ENCODE measurements around the gene LSM2. TPM values are rescaled to one million over a fixed set of nuclear protein-coding genes. Genes with fewer than 3 reads are reported as not detected.

The LSM2 gene
- 52.1 to 67.9 TPM (median 59.7 TPM) in 5 replicates for total RNA-seq (2022; extraction: Qiagen RNA extraction; ENCODE audit: low read depth)

DNA sequence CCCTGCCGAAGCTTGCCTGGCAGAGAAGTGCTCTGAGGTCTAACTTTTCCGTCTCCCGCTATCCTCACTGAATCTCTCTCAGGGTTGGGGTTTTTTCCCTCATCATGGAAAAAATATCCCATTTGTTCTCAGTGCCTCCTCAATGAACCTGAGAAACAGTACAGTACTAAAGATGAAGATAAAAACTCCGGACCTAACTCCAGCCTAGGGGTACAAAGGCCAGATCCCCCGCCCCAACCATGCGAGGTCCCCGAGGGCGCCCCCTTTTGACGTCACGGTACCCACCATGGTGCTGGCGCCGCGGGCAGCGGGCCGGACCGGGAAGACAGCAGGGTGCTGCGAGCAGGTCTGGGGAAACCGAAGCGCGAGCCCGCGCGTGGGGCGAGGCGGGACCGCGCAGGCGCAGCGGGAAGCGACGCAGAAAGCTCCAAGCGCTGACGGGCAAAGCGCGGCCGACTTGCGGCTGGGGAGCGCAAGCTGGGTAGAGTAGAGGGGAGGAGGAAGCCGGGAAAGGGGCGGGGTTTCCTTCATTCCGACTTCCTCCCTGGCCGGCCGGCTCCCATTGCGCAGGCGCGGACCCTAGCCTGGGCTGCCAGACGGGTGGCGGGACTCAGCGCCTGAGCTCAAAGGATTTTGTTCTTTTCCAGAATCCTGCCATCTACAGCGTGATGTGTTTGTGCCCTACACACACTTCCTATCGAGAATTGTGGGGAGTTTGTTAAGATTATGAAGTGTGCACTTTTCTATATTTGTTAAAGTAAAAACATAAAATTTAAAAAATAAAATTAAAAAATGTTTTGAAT lies at the start of gene LSM2:
Gene LSM2 (minus strand): TSS at position 497 of the 803 bp plus-strand sequence. CDS start 209 bp downstream, at position 288.

DNA sequence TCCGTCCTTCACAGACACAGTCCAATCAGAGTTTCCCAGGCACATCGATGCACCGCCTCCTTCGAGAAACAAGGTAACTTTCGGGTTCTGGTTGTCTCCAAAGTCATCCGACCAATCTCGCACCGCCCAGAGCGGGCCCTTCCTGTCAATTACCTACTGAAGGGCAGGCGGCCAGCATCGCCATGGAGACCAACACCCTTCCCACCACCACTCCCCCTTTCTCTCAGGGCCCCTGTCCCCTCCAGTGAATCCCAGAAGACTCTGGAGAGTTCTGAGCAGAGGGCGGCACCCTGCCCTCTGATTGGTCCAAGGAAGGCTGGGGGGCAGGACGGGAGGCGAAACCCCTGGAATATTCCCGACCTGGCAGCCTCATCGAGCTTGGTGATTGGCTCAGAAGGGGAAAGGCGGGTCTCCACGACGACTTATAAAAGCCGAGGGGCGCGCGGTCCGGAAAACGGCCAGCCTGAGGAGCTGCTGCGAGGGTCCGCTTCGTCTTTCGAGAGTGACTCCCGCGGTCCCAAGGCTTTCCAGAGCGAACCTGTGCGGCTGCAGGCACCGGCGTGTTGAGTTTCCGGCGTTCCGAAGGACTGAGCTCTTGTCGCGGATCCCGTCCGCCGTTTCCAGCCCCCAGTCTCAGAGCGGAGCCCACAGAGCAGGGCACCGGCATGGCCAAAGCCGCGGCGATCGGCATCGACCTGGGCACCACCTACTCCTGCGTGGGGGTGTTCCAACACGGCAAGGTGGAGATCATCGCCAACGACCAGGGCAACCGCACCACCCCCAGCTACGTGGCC lies 20.7 kb upstream of the LSM2 start, which contains the start of gene HSPA1B:
Gene HSPA1B (plus strand): TSS at position 453 of the 794 bp plus-strand sequence. CDS start 213 bp downstream, at position 666.

DNA sequence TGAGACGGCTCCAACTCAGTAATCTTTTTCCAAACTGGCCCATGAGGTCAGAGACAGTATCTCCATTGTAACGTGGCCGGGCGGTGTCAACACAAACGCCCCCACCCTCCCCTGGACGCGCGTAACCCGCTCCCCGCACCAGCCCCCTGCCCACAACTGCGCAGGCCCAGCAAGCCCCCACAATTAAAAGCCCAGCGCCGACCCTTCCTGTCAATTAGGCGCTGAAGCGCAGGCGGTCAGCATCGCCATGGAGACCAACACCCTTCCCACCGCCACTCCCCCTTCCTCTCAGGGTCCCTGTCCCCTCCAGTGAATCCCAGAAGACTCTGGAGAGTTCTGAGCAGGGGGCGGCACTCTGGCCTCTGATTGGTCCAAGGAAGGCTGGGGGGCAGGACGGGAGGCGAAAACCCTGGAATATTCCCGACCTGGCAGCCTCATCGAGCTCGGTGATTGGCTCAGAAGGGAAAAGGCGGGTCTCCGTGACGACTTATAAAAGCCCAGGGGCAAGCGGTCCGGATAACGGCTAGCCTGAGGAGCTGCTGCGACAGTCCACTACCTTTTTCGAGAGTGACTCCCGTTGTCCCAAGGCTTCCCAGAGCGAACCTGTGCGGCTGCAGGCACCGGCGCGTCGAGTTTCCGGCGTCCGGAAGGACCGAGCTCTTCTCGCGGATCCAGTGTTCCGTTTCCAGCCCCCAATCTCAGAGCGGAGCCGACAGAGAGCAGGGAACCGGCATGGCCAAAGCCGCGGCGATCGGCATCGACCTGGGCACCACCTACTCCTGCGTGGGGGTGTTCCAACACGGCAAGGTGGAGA lies 8.5 kb upstream of the LSM2 start, which contains the start of the genes HSPA1A and HSPA1L:
Gene HSPA1A (plus strand): TSS at position 519 of the 814 bp plus-strand sequence. CDS start 214 bp downstream, at position 733.
Gene HSPA1L (minus strand): TSS at position 259 of the 814 bp plus-strand sequence. CDS start 3,311 bp downstream, outside the sequence.

DNA sequence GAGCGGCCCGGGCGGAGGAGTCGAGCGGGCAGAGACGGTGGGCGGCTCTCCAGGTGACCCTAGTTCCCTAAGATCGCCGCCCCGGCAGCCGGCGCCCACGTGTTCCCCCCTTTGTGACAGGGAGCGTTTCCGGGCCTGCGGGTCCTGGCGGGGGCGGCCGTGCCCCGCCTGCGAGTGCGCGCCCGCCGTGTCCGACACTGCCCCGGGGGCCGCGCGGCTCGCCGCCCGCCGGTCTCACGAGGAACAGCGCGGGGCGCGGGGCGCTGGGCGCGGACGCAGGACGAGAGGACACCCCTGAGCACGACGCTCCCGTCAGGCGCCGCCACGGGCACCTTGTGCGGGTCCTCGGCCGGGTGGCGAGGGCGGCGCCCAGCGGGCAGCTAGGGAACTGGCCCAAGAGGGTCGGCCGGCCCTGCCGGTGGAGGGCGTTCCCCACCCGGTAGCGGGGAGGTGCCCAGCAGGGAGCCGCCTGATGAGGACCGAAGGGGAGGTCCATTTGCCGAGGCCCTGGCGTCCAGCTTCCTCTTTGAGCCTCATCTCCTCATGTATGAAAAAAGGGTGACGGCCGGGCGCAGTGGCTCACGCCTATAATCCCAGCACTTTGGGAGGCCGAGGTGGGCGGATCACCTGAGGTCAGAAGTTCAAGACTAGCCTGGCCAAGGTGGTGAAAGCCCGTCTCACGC lies 11.0 kb downstream of the LSM2 start, which contains the start of gene VARS1:
Gene VARS1 (minus strand): TSS at position 137 of the 683 bp plus-strand sequence. CDS start 535 bp downstream, outside the sequence.

DNA sequence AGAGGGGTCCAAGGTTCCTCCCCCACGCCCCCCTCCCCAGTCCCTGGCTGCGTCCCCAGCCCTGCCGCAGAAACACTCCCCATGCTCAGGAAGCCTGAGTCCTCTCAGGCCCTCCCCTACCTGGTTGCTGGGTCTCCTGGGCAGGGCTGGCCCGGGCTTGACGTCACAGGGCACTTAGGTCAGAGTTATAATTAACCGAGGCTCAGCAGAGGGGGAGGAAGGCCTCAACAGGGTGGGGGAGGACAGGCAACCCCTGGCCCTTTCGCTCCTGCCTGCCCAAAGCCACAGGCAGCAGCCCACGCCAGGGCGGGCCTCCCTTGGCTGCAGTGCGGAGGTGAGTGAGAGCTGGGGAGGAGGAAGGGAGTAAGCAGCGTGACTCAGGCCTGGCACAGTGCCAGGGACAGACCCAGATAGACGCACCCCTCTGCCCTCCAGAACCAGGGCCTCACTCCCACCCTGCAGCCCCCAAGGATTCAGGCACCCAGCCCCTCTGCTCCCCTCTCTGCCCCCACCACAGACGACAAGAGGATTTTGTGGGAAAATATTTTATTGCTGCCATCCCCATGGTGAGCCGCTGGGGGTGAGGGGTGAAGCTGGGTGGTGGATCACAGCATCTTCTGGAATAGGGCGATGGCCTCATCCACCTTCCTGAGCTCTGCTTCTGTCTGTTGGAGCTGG lies 29.6 kb downstream of the LSM2 start, which contains the start of gene VWA7:
Gene VWA7 (minus strand): TSS at position 340 of the 678 bp plus-strand sequence. CDS start 549 bp downstream, outside the sequence.

DNA sequence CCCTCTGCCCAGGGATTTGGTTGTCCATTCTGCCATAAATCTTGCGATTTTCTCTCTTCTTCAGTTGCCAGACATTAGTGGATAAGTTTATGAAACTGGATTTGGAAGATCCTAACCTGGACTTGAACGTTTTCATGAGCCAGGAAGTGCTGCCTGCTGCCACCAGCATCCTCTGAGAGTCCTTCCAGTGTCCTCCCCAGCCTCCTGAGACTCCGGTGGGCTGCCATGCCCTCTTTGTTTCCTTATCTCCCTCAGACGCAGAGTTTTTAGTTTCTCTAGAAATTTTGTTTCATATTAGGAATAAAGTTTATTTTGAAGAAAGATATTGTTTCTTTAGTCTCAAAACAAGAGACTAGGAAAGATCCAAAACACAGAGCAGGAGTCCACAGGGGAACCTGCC lies 44.4 kb downstream of the LSM2 start, which contains the start of gene SAPCD1:
Gene SAPCD1 (plus strand): TSS at position 301 of the 400 bp plus-strand sequence. CDS start 399 bp downstream, outside the sequence.

Other genes with a start within 250 kb of the LSM2 start
- not detected in 5 replicates for gene LTA, start 234.7 kb downstream of the LSM2 start, total RNA-seq (2022; extraction: Qiagen RNA extraction; ENCODE audit: low read depth)
- gene TNF, start 231.4 kb downstream of the LSM2 start, total RNA-seq (2022; extraction: Qiagen RNA extraction; ENCODE audit: low read depth): 0.08 TPM in 1 of 5 replicates, not detected in the others
- gene LTB, start 224.5 kb downstream of the LSM2 start, total RNA-seq (2022; extraction: Qiagen RNA extraction; ENCODE audit: low read depth): 0.21 to 0.76 TPM (median 0.45 TPM) in 4 of 5 replicates, not detected in the other
- gene LST1, start 220.7 kb downstream of the LSM2 start, total RNA-seq (2022; extraction: Qiagen RNA extraction; ENCODE audit: low read depth): not detected in 5 replicates
- gene NCR3, start 214.0 kb downstream of the LSM2 start, total RNA-seq (2022; extraction: Qiagen RNA extraction; ENCODE audit: low read depth): not detected in 5 replicates
- gene AIF1, start 191.7 kb downstream of the LSM2 start, total RNA-seq (2022; extraction: Qiagen RNA extraction; ENCODE audit: low read depth): not detected in 5 replicates
- gene PRRC2A, start 186.3 kb downstream of the LSM2 start, total RNA-seq (2022; extraction: Qiagen RNA extraction; ENCODE audit: low read depth): 59.3 to 94.8 TPM (median 86.5 TPM) in 5 replicates
- gene BAG6, start 154.3 kb downstream of the LSM2 start, total RNA-seq (2022; extraction: Qiagen RNA extraction; ENCODE audit: low read depth): 100 to 165 TPM (median 145 TPM) in 5 replicates
- 2.2 to 3.7 TPM (median 3.5 TPM) in 5 replicates for gene APOM, start 151.1 kb downstream of the LSM2 start, total RNA-seq (2022; extraction: Qiagen RNA extraction; ENCODE audit: low read depth)
- 11.1 to 14.5 TPM (median 12.9 TPM) in 5 replicates for gene C6orf47, start 146.2 kb downstream of the LSM2 start, total RNA-seq (2022; extraction: Qiagen RNA extraction; ENCODE audit: low read depth)
- gene GPANK1, start 142.0 kb downstream of the LSM2 start, total RNA-seq (2022; extraction: Qiagen RNA extraction; ENCODE audit: low read depth): 9.6 to 16.8 TPM (median 12.8 TPM) in 5 replicates
- gene CSNK2B, start 140.9 kb downstream of the LSM2 start, total RNA-seq (2022; extraction: Qiagen RNA extraction; ENCODE audit: low read depth): 168 to 192 TPM (median 170 TPM) in 5 replicates
- gene LY6G5B, start 137.0 kb downstream of the LSM2 start, total RNA-seq (2022; extraction: Qiagen RNA extraction; ENCODE audit: low read depth): 3.2 to 6.4 TPM (median 5.2 TPM) in 5 replicates
- 1.1 to 1.6 TPM (median 1.5 TPM) in 5 replicates for gene LY6G5C, start 125.9 kb downstream of the LSM2 start, total RNA-seq (2022; extraction: Qiagen RNA extraction; ENCODE audit: low read depth)
- 13.2 to 19.1 TPM (median 17.6 TPM) in 5 replicates for gene ABHD16A, start 103.6 kb downstream of the LSM2 start, total RNA-seq (2022; extraction: Qiagen RNA extraction; ENCODE audit: low read depth)
- not detected in 5 replicates for gene LY6G6F, start 100.1 kb downstream of the LSM2 start, total RNA-seq (2022; extraction: Qiagen RNA extraction; ENCODE audit: low read depth)
- gene LY6G6D, start 91.6 kb downstream of the LSM2 start, total RNA-seq (2022; extraction: Qiagen RNA extraction; ENCODE audit: low read depth): not detected in 5 replicates
- 0.20 to 0.42 TPM (median 0.29 TPM) in 3 of 5 replicates, not detected in the others for gene LY6G6C, start 85.2 kb downstream of the LSM2 start, total RNA-seq (2022; extraction: Qiagen RNA extraction; ENCODE audit: low read depth)
- gene MPIG6B, start 83.6 kb downstream of the LSM2 start, total RNA-seq (2022; extraction: Qiagen RNA extraction; ENCODE audit: low read depth): not detected in 5 replicates
- gene DDAH2, start 77.7 kb downstream of the LSM2 start, total RNA-seq (2022; extraction: Qiagen RNA extraction; ENCODE audit: low read depth): 27.1 to 32.0 TPM (median 31.7 TPM) in 5 replicates
- 433 to 509 TPM (median 491 TPM) in 5 replicates for gene CLIC1, start 70.4 kb downstream of the LSM2 start, total RNA-seq (2022; extraction: Qiagen RNA extraction; ENCODE audit: low read depth)
- gene MSH5, start 67.0 kb downstream of the LSM2 start, total RNA-seq (2022; extraction: Qiagen RNA extraction; ENCODE audit: low read depth): 13.3 to 18.7 TPM (median 13.6 TPM) in 5 replicates
- gene SAPCD1, start 44.3 kb downstream of the LSM2 start, total RNA-seq (2022; extraction: Qiagen RNA extraction; ENCODE audit: low read depth): 3.7 to 5.9 TPM (median 4.9 TPM) in 5 replicates
- 0.53 to 2.7 TPM (median 1.1 TPM) in 5 replicates for gene VWA7, start 29.6 kb downstream of the LSM2 start, total RNA-seq (2022; extraction: Qiagen RNA extraction; ENCODE audit: low read depth)
- 43.4 to 61.7 TPM (median 60.4 TPM) in 5 replicates for gene VARS1, start 11.2 kb downstream of the LSM2 start, total RNA-seq (2022; extraction: Qiagen RNA extraction; ENCODE audit: low read depth)
- 1.4 to 2.2 TPM (median 1.9 TPM) in 5 replicates for gene HSPA1L, start 8.3 kb upstream of the LSM2 start, total RNA-seq (2022; extraction: Qiagen RNA extraction; ENCODE audit: low read depth)
- 129 to 401 TPM (median 295 TPM) in 5 replicates for gene HSPA1A, start 8.6 kb upstream of the LSM2 start, total RNA-seq (2022; extraction: Qiagen RNA extraction; ENCODE audit: low read depth)
- gene HSPA1B, start 20.8 kb upstream of the LSM2 start, total RNA-seq (2022; extraction: Qiagen RNA extraction; ENCODE audit: low read depth): 78.0 to 284 TPM (median 227 TPM) in 5 replicates
- gene NEU1, start 55.9 kb upstream of the LSM2 start, total RNA-seq (2022; extraction: Qiagen RNA extraction; ENCODE audit: low read depth): 20.9 to 35.3 TPM (median 29.4 TPM) in 5 replicates
- 0.18 to 0.50 TPM (median 0.29 TPM) in 3 of 5 replicates, not detected in the others for gene SLC44A4, start 72.0 kb upstream of the LSM2 start, total RNA-seq (2022; extraction: Qiagen RNA extraction; ENCODE audit: low read depth)
- 17.2 to 32.6 TPM (median 30.9 TPM) in 5 replicates for gene EHMT2, start 90.7 kb upstream of the LSM2 start, total RNA-seq (2022; extraction: Qiagen RNA extraction; ENCODE audit: low read depth)
- 2.0 to 5.0 TPM (median 4.5 TPM) in 5 replicates for gene ZBTB12, start 95.1 kb upstream of the LSM2 start, total RNA-seq (2022; extraction: Qiagen RNA extraction; ENCODE audit: low read depth)
- 0.33 to 0.47 TPM in 2 of 5 replicates, not detected in the others for gene C2, start 120.8 kb upstream of the LSM2 start, total RNA-seq (2022; extraction: Qiagen RNA extraction; ENCODE audit: low read depth)
- 1.6 to 3.2 TPM (median 2.0 TPM) in 5 replicates for gene CFB, start 139.1 kb upstream of the LSM2 start, total RNA-seq (2022; extraction: Qiagen RNA extraction; ENCODE audit: low read depth)
- 75.5 to 91.9 TPM (median 81.9 TPM) in 5 replicates for gene NELFE, start 152.0 kb upstream of the LSM2 start, total RNA-seq (2022; extraction: Qiagen RNA extraction; ENCODE audit: low read depth)
- 15.8 to 30.9 TPM (median 25.7 TPM) in 5 replicates for gene SKIC2, start 152.2 kb upstream of the LSM2 start, total RNA-seq (2022; extraction: Qiagen RNA extraction; ENCODE audit: low read depth)
- gene DXO, start 165.2 kb upstream of the LSM2 start, total RNA-seq (2022; extraction: Qiagen RNA extraction; ENCODE audit: low read depth): 10.6 to 14.3 TPM (median 12.1 TPM) in 5 replicates
- 0.94 to 1.5 TPM (median 1.5 TPM) in 5 replicates for gene C4A, start 175.1 kb upstream of the LSM2 start, total RNA-seq (2022; extraction: Qiagen RNA extraction; ENCODE audit: low read depth)
- 0.69 to 1.5 TPM (median 1.3 TPM) in 5 replicates for gene C4B, start 207.8 kb upstream of the LSM2 start, total RNA-seq (2022; extraction: Qiagen RNA extraction; ENCODE audit: low read depth)
- not detected in 5 replicates for gene CYP21A2, start 231.4 kb upstream of the LSM2 start, total RNA-seq (2022; extraction: Qiagen RNA extraction; ENCODE audit: low read depth)